Amniotic epithelial cell (primary cell): Measurements from ENCODE around the gene PSG7.
A peak's percentile ranks its signal among the peaks of the same experiment; 100 is the strongest.
"Not testable (repeated sequence)": the region's sequence is repeated elsewhere in the genome, so short reads cannot be mapped to it uniquely, and the experiment has no call there.

Experiments
- DNase-seq: peaks from one replicate; pipeline ENCODE4 v3.0.0-alpha.2; 2010; ENCODE audit warnings: low read depth

Gene PSG7

GRCh38 chr19:42913516-42913915, 23.5 kb downstream of the PSG7 start:
- not testable (repeated sequence) for DNase-seq

GRCh38 chr19:42912941-42913340, 24.1 kb downstream of the PSG7 start:
- not testable (repeated sequence) for DNase-seq

- DNase-seq = not testable (repeated sequence)
Measured at GRCh38 chr19:42911731-42912130, 25.3 kb downstream of the PSG7 start.

- not testable (repeated sequence) for DNase-seq
Measured at GRCh38 chr19:42906162-42906561, 30.8 kb downstream of the PSG7 start.

GRCh38 chr19:42900561-42900960, 36.4 kb downstream of the PSG7 start:
- DNase-seq = peak; percentile 43

GRCh38 chr19:42899674-42900073, 37.3 kb downstream of the PSG7 start:
- not testable (repeated sequence) for DNase-seq

- DNase-seq = peak; percentile 13
Measured at GRCh38 chr19:42899110-42899509, 37.9 kb downstream of the PSG7 start.

GRCh38 chr19:42898656-42899055, 38.4 kb downstream of the PSG7 start:
- not testable (repeated sequence) for DNase-seq

GRCh38 chr19:42897729-42898128, 39.3 kb downstream of the PSG7 start:
- DNase-seq = peak; percentile 47

GRCh38 chr19:42890446-42890845, 46.6 kb downstream of the PSG7 start:
- not testable (repeated sequence) for DNase-seq

GRCh38 chr19:42887876-42888445, 49.0 kb downstream of the PSG7 start:
- DNase-seq = not testable (repeated sequence)

- DNase-seq = not testable (repeated sequence)
Measured at GRCh38 chr19:42882730-42883129, 54.3 kb downstream of the PSG7 start.

GRCh38 chr19:42882010-42882409, 55.0 kb downstream of the PSG7 start:
- not testable (repeated sequence) for DNase-seq

GRCh38 chr19:42881279-42881678, 55.7 kb downstream of the PSG7 start:
- DNase-seq = not testable (repeated sequence)

- not testable (repeated sequence) for DNase-seq
Measured at GRCh38 chr19:42880621-42881020, 56.4 kb downstream of the PSG7 start.

- DNase-seq = no peak
Measured at GRCh38 chr19:42879613-42880012, 57.4 kb downstream of the PSG7 start, which contains the start of gene PSG1. PSG1 (minus strand) TSS chr19:42879713; CDS start chr19:42879581, 132 bp downstream.

GRCh38 chr19:42876596-42876995, 60.4 kb downstream of the PSG7 start:
- peak; percentile 38 for DNase-seq

GRCh38 chr19:42875881-42876280, 61.1 kb downstream of the PSG7 start:
- not testable (repeated sequence) for DNase-seq

GRCh38 chr19:42874901-42875813, 61.9 kb downstream of the PSG7 start:
- peak; percentile 42 for DNase-seq

- not testable (repeated sequence) for DNase-seq
Measured at GRCh38 chr19:42874136-42874535, 62.9 kb downstream of the PSG7 start.
